Mammary epithelial cell (primary cell): ENCODE measurements around the gene PACS1.

Experiments used
- CTCF ChIP-seq, 2 donors: IDR thresholded peaks in 1 of 2; conservative IDR thresholded peaks in 1 of 2; 2 replicates each; pipeline ENCODE4 v1.5.1; 2011 to 2012; ENCODE audit warnings: inconsistent platforms in 2 of 2, low read length in 2 of 2, mild to moderate bottlenecking in 2 of 2, control low read depth in 1 of 2, low read depth in 1 of 2; ENCODE audit not compliant: insufficient read depth in 1 of 2; ENCODE audit errors: extremely low read depth in 1 of 2
- EZH2 ChIP-seq: IDR thresholded peaks from 2 replicates; pipeline ENCODE4 v1.6.1; 2012; ENCODE audit warnings: low read length, inconsistent platforms, borderline replicate concordance

GRCh38 chr11:66280428-66280827 lies 210.4 kb downstream of the PACS1 start:
- TF ChIP-seq CTCF (conservative IDR thresholded peaks at IDR 0.05 in 1 of 2, IDR thresholded peaks at IDR 0.05 in 1 of 2; ENCODE audit: extremely low read depth in 1 of 2, insufficient read depth in 1 of 2, low read depth in 1 of 2, low read length in 2 of 2) = no peak
- TF ChIP-seq EZH2 = no peak
